ENCODE measurements around the gene SPDEF. TPM values are rescaled to one million over a fixed set of nuclear protein-coding genes. Genes with fewer than 3 reads are reported as not detected.

SPDEF gene
- total and polyA plus RNA-seq, 10 of the 15 experiments (the other 5 are each of a cell fraction or from before 2014, with no cell fraction given), result not detected

- H4K20me1 ChIP-seq (ENCODE audit: control insufficient read depth, insufficient read depth), result no peaks in the 10 kb centered on the region
- H3K4me2 ChIP-seq (ENCODE audit: control insufficient read depth, insufficient read depth), result no peak overlapping the region
- no peaks in the 10 kb centered on the region; a peak in 1 of 4 replicates for H3K27me3 ChIP-seq (replicated peaks in 1 of 2; ENCODE audit: control insufficient read depth in 2 of 2, insufficient read depth in 2 of 2, low read length in 1 of 2)
- in situ Hi-C loops (cut with MboI), result no loop called here
- TF ChIP-seq JUNB (IDR thresholded peaks at IDR 0.05), result no peak
- TF ChIP-seq RELA (IDR thresholded peaks at IDR 0.05; ENCODE audit: borderline replicate concordance, partially characterized antibody), result no peak
- no peak for TF ChIP-seq PML (IDR thresholded peaks at IDR 0.05; ENCODE audit: low read length)
- TF ChIP-seq JUND (IDR thresholded peaks at IDR 0.05; ENCODE audit: low read depth, low read length), result no peak
- TF ChIP-seq GATAD2B (conservative IDR thresholded peaks at IDR 0.05; ENCODE audit: low read depth), result no peak
- TF ChIP-seq GABPA (IDR thresholded peaks at IDR 0.05; ENCODE audit: low read depth), result no peak
- TF ChIP-seq IKZF1 (conservative IDR thresholded peaks at IDR 0.05), result no peak
- TF ChIP-seq SUZ12 (IDR thresholded peaks at IDR 0.05; ENCODE audit: unreplicated experiment), result no peak
- TF ChIP-seq ZNF24 (IDR thresholded peaks at IDR 0.05), result no peak
- TF ChIP-seq NKRF (conservative IDR thresholded peaks at IDR 0.05), result no peak
- TF ChIP-seq FOXK2 (IDR thresholded peaks at IDR 0.05), result no peak
- H3K4me3 ChIP-seq, result no peak overlapping the region
- H3K9ac ChIP-seq (ENCODE audit: control insufficient read depth, insufficient read depth, low read length), result no peak overlapping the region
- no peaks in the 10 kb centered on the region for H3K4me1 ChIP-seq (ENCODE audit: control insufficient read depth, insufficient read depth, low read length)
- FAIRE-seq (no peak), ATAC-seq (no peak), DNase-seq (ENCODE audit: low read depth, low spot score) (no peak)
- no TSS peak for BruUV-seq (replicated peaks)
- no peak overlapping the region for H2AFZ ChIP-seq (ENCODE audit: control insufficient read depth, low read depth, low read length)
- no peaks in the 10 kb centered on the region for H3K79me2 ChIP-seq (ENCODE audit: control insufficient read depth, insufficient read depth, low read length)
- ChIA-PET POLR2A (no interaction called here), SMC1A (ENCODE audit: uncharacterized antibody, unreplicated experiment) (no interaction called here), RAD21 (ENCODE audit: unreplicated experiment) (no interaction called here), CTCF (no interaction called here)
- WGBS (ENCODE audit: insufficient coverage, insufficient replicate concordance, low lambda C conversion rate, missing lambda C conversion rate), result 35% methylated on average over 5 of the region's 5 CpGs
- no peaks in the 10 kb centered on the region for H3K36me3 ChIP-seq (ENCODE audit: control insufficient read depth in 2 of 2, insufficient read depth in 2 of 2, low read length in 1 of 2)
- intact Hi-C loops (cut with micrococcal nuclease; ENCODE audit: unreplicated experiment), result no loop called here
- H3K9me3 ChIP-seq (replicated peaks; ENCODE audit: control insufficient read depth, insufficient read depth, low read length), result peaks cover 2% of the 10 kb centered on the region; the same call in 2 of the 3 replicates
- H3K27ac ChIP-seq (ENCODE audit: control insufficient read depth, insufficient read depth), result no peak overlapping the region
Observed at GRCh38 chr6:34506718-34507117, 49.4 kb downstream of the SPDEF start.

Data from GM12878 (cell line).